GM20000 (cell line): ENCODE results near the gene MAP4.

Experiments
- DNase-seq: peaks from one replicate; pipeline ENCODE4 v3.0.0; 2012; ENCODE audit warnings: low spot score
- TF ChIP-seq, protein P1 (sequence below): IDR thresholded peaks from 2 replicates; pipeline ENCODE4 v1.5.1; 2012; ENCODE audit warnings: mild to moderate bottlenecking, control low read depth; ENCODE audit errors: extremely low read depth, missing control alignments

Gene MAP4

GRCh38 chr3:47996440-47996839, 19.8 kb downstream of the MAP4 start:
- TF ChIP-seq, protein P1, sequence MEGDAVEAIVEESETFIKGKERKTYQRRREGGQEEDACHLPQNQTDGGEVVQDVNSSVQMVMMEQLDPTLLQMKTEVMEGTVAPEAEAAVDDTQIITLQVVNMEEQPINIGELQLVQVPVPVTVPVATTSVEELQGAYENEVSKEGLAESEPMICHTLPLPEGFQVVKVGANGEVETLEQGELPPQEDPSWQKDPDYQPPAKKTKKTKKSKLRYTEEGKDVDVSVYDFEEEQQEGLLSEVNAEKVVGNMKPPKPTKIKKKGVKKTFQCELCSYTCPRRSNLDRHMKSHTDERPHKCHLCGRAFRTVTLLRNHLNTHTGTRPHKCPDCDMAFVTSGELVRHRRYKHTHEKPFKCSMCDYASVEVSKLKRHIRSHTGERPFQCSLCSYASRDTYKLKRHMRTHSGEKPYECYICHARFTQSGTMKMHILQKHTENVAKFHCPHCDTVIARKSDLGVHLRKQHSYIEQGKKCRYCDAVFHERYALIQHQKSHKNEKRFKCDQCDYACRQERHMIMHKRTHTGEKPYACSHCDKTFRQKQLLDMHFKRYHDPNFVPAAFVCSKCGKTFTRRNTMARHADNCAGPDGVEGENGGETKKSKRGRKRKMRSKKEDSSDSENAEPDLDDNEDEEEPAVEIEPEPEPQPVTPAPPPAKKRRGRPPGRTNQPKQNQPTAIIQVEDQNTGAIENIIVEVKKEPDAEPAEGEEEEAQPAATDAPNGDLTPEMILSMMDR = no peak
- no peak for DNase-seq

DNA sequence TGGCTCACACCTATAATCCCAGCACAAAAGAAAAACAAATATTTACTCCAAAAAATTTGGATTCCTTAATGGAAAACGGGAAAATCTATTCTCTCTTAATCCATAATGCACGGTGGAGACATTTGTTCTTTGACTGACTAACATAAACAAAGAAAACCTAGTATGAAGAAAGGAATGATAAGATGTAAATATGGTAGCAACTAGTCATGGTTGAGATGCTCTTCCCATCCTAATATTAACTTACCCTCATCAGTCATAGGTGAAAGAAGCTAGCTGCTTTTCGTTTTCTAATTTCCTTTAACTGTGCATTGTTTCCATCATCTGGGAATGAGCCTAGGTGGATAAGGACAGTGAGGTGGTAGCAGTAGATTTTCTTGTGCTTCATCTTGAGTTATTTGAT, 22.0 kb downstream of the MAP4 start:
- TF ChIP-seq, protein P1 = no peak
- no peak for DNase-seq

DNA sequence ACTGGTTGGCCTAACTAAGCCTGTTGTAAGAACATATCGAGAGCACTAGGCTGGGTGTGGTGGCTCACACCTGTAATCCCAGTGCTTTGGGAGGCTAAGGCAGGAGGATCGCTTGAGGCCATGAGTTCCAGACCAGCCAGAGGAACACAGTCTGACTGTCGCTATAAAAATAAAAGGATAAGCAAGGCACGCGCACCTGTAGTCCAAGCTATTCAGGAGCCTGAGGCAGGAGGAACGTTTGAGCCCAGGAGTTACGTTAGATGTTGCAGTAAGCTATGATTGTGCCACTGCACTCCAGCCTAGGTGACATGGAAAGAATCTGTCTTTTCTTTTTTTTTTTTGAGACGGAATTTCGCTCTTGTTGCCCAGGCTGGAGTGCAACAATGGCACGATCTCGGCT, 24.9 kb downstream of the MAP4 start:
- TF ChIP-seq, protein P1 = no peak
- no peak for DNase-seq

DNA sequence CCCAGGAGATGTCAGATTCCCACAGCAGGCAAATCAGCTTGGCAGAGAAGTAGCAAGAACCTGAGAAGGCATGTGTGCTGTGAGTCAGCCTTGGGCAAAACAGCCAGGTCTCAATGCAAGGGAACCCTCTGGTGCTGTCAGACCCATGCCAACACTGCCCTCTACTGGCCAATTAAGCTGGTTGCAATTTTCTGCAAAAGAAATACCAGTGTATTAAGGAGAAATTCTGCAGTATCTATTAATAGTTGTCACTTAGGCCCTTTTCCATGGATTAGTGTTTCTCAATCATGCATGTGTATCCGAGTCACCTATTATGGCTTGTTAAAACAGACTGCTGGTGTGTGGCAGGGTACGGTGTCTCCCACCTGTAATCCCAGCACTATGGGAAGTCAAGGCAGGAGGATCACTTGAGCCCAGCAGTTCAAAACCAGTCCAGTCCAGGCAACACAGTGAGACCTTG, 26.2 kb downstream of the MAP4 start:
- DNase-seq = peak; percentile 64
- TF ChIP-seq, protein P1 = peak; percentile 66

DNA sequence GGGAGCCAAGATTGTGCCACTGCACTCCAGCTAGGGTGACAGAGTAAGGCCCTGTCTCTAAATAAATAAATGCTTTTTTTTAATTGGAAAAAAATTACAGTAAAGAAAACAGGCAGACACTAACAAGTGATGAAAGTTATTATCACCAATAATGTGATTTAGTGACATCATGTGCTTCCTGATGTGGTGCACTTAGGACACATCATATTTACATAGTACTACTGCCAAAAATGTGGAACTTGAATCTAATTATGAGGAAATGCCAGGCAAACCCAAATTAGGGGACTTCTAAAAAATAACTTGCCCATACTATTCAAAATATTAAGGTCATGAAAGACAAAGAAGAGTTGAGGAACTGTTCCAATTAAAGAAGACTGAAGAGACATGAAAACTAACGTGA, 30.8 kb downstream of the MAP4 start:
- DNase-seq = no peak
- TF ChIP-seq, protein P1 = no peak

GRCh38 chr3:47984075-47984728, 32.0 kb downstream of the MAP4 start:
- TF ChIP-seq, protein P1 = no peak
- no peak for DNase-seq

DNA sequence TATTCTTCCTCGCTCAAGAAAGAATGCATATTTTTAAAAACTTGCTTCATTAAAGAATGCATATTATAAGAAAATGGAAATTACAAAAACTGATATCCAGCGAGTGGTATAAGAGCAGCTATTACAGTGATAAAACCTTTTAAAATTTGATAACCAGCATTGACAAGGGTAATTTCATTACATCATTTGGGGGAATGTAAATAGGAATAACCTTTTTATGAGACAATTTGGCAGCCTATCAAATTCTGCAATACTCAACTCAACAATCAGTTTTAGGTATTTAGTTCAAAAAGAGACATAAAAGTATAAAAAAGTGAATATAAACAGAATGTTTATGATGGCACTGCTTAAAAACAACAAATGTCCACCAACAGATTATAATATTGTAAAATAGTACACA, 35.4 kb downstream of the MAP4 start:
- TF ChIP-seq, protein P1 = no peak
- no peak for DNase-seq
